ENCODE results near the gene PDILT.
"Not testable (repeated sequence)": the region's sequence is repeated elsewhere in the genome, so short reads cannot be mapped to it uniquely, and the experiment has no call there.

The PDILT gene

GRCh38 chr16:20327444-20328041, 77.0 kb downstream of the PDILT start, which contains the start of gene GP2:
TSS of gene GP2 (minus strand) at chr16:20327513. CDS start at chr16:20326431, 1,082 bp downstream.
- in situ Hi-C loops (cut with HindIII; ENCODE audit: low sequenced_read_pairs), result no loop called here

GRCh38 chr16:20326321-20326720, 78.2 kb downstream of the PDILT start:
- in situ Hi-C loops (cut with HindIII; ENCODE audit: low sequenced_read_pairs), result no loop called here

GRCh38 chr16:20325005-20325404, 79.5 kb downstream of the PDILT start:
- in situ Hi-C loops (cut with HindIII; ENCODE audit: low sequenced_read_pairs), result no loop called here

GRCh38 chr16:20323591-20324117, 80.9 kb downstream of the PDILT start:
- in situ Hi-C loops (cut with HindIII; ENCODE audit: low sequenced_read_pairs), result no loop called here

DNA sequence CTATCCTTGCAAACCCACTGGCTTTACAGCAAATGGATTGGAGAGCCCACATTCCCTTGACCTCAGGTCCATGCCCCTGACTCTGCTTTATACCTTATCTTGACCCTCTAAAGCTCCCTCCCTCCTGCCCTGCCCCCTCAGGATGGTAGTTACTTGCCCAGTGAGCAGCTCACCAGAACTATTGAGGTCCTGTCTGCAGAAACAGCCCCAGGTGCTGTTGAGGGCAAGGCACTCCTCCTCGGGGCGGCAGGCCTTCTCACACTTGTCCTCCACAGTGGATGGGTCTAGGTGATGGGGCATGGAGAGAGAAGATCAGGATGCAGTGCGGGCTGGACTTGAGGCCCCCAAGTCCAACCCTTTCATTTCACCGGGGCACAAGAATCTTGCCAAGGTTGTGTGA, 81.8 kb downstream of the PDILT start:
- in situ Hi-C loops (cut with HindIII; ENCODE audit: low sequenced_read_pairs), result no loop called here

- in situ Hi-C loops (cut with HindIII; ENCODE audit: low sequenced_read_pairs), result no loop called here
These were observed 82.9 kb downstream of the PDILT start for GRCh38 chr16:20321671-20322070.

- in situ Hi-C loops (cut with HindIII; ENCODE audit: low sequenced_read_pairs), result not testable (repeated sequence)
These were observed 83.5 kb downstream of the PDILT start for GRCh38 chr16:20321051-20321450.

- in situ Hi-C loops (cut with HindIII; ENCODE audit: low sequenced_read_pairs), result no loop called here
These were observed 83.9 kb downstream of the PDILT start for GRCh38 chr16:20320592-20320991.

- in situ Hi-C loops (cut with HindIII; ENCODE audit: low sequenced_read_pairs), result no loop called here
These were observed 84.4 kb downstream of the PDILT start for GRCh38 chr16:20320178-20320577.

GRCh38 chr16:20319406-20319805, 85.1 kb downstream of the PDILT start:
- in situ Hi-C loops (cut with HindIII; ENCODE audit: low sequenced_read_pairs), result no loop called here

GRCh38 chr16:20318437-20318836, 86.1 kb downstream of the PDILT start:
- in situ Hi-C loops (cut with HindIII; ENCODE audit: low sequenced_read_pairs), result no loop called here

DNA sequence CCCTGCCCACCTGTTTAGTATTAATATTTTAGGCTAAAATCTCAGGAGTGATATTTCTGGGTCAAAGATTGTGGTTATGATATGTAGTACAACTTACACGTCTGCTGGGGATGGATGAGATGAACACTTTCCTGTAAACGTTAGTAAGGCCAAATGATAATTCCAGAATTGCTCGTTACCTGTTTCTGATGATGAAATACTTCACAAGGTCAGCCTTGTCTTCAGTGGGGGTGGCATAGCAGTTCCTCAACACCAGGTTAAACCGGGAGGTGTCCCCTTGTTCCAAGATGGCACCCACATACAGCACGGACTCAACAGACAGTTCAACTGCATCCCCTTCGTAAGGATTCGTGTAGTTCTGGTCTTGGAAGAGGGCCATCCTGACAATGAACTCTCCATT, 86.5 kb downstream of the PDILT start:
- in situ Hi-C loops (cut with HindIII; ENCODE audit: low sequenced_read_pairs), result no loop called here

DNA sequence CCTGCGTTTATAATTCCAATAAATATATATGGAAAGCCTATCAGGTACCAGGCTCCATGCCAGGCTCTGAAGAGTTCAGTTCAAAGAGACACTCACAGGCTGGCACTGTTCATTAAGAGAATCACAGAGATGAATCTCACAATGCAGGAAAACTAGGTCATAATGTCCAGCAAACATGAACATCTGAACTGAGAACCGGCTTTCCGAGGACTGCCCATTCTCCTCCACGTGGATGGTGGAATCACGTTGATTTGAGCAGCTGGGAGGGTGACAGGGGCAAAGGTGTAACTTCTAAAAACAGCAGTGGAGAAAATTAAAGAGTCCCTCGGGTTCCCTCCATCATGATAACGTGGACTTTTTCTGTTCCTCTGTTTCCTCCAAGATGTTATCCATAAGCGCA, 87.4 kb downstream of the PDILT start:
- in situ Hi-C loops (cut with HindIII; ENCODE audit: low sequenced_read_pairs), result no loop called here

GRCh38 chr16:20316715-20317114, 87.8 kb downstream of the PDILT start:
- in situ Hi-C loops (cut with HindIII; ENCODE audit: low sequenced_read_pairs), result no loop called here

DNA sequence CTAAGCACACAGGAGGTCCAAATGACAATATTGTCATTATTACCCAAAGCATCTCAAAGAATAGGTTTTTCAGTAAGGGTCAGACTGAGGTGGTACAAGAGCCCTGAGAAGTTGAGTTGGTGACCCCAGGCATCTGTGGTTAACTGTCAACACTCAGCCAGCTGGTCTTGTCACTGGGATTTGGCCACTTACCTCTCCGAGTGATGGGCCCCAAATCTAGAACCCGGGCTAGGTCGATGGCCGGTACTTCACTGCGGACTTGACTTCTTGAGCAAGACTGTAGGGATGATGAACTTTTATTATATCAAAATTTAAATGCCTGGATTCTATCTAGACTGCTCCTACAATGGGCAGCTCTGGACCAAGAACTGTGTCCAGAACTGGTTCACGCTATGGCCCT, 88.8 kb downstream of the PDILT start:
- in situ Hi-C loops (cut with HindIII; ENCODE audit: low sequenced_read_pairs), result no loop called here

- in situ Hi-C loops (cut with HindIII; ENCODE audit: low sequenced_read_pairs), result no loop called here
These were observed 90.0 kb downstream of the PDILT start for GRCh38 chr16:20314575-20314974.

DNA sequence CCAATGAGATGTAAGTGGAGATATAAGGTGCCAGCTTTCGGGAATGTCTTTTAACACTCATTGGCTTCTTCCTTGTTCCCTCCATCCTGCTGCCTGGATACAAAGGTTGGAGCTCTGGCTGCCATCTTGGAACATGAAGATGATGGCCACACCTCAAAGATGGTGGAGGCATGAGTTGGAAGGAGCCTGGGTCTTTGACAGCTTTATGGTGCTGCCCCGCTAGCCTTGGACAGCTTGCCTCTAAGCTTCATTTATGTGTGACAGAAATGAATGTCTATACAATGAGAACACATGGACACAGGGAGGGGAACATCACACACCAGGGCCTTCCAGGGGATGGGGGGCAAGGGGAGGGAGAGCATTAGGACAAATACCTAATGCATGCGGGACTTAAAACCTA, 90.8 kb downstream of the PDILT start:
- in situ Hi-C loops (cut with HindIII; ENCODE audit: low sequenced_read_pairs), result no loop called here

- in situ Hi-C loops (cut with HindIII; ENCODE audit: low sequenced_read_pairs), result not testable (repeated sequence)
These were observed 91.9 kb downstream of the PDILT start for GRCh38 chr16:20312536-20313095.

- in situ Hi-C loops (cut with HindIII; ENCODE audit: low sequenced_read_pairs), result no loop called here
These were observed 93.0 kb downstream of the PDILT start for GRCh38 chr16:20311548-20311947.

DNA sequence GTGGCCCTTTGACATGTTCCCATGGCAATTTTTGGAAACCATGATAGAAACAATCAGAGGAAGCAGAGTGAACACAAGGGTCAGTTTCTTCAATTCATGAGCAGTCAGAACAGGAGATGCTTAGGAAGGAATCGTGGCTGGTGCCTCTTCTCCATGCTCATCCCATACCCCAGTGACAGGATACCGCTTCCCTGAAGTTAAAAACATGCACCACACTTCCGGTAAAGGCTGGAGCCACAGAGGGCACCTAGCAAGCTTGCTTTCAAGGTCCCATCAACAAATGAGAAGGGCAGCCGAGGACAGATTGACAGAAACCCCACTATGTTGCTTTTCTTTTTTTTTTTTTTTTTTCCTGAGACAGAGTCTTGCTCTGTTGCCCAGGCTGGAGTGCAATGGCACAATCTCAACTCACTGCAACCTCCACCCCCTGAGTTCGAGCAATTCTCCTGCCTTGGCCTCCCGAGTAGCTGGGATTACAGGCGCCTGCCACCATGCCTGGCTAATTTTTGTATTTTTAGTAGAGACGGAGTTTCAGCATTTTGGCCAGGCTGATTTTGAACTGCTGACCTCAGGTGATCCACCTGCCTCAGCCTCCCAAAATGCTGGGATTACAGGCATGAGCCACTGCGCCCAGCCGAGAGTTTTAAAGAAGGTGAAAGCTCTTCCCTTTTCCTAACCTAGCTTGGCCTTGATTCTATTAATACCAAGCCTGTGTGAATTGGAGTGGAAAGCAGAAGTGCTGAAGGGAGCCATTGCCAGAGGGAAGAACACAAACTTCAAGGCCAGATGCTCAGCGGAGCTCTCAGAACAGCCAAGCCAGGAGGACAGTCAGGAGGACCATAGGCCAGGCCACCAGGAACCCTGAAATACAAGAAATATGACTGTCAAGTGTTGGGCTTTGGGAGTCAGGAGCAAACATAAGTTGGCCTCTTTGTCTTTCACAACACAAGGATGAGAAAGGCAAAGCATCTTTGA, 93.8 kb downstream of the PDILT start:
- in situ Hi-C loops (cut with HindIII; ENCODE audit: low sequenced_read_pairs), result no loop called here

DNA sequence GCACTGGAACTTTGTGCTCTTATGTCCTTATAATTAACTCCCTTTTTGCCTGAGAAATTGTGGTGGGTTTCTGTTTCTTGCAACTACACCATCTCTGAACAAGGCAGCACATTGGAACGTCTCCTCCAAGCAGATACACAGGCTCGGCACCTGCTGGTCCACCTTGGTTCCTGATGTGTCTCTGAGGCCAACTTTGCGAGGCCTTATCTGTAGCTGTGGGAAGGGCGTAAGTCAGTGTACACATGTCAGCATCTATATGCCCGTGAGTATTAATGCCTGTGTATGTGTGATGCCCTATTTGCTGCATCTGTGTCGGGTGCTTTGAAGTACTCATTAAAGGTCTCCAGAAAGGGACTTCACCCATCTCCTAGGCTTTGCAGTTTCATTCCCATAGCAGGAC, 94.8 kb downstream of the PDILT start:
- in situ Hi-C loops (cut with HindIII; ENCODE audit: low sequenced_read_pairs), result no loop called here
